HG02588 (cell line): ENCODE measurements around the gene TRABD2A.

ENCODE experiments used
- ATAC-seq: cut with Tn5 transposase; IDR thresholded peaks from one replicate; pipeline ENCODE4 v1.9.1; 2021; ENCODE audit warnings: mild to moderate bottlenecking, moderate library complexity; ENCODE audit not compliant: unreplicated experiment

TRABD2A gene

DNA sequence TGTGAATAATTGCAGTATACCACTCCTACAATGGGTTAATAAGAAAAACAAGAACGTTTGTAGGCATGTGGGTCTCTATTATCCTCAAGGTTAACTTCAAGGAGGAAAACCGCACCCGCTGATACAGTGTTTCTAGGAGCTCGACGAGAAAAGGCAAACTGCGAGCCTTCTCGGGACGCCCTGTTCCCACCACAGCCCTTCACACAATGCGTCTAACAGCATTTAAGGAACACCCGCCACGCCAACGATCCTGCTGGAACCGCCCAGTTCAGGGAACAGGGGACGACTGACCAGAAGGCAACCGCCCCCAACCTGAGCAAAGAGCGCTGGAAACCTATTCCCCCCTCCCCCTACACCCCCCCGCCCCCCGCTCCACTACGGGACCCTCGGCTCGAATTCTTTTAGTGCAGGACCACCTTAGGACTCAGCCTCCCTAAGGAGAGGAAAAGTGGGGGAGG is 23.9 kb upstream of the TRABD2A start:
- ATAC-seq = no peak

GRCh38 chr2:84904151-84904550 is 23.3 kb upstream of the TRABD2A start:
- no peak for ATAC-seq

- ATAC-seq = no peak
These were observed 21.6 kb upstream of the TRABD2A start for GRCh38 chr2:84902526-84902925.

DNA sequence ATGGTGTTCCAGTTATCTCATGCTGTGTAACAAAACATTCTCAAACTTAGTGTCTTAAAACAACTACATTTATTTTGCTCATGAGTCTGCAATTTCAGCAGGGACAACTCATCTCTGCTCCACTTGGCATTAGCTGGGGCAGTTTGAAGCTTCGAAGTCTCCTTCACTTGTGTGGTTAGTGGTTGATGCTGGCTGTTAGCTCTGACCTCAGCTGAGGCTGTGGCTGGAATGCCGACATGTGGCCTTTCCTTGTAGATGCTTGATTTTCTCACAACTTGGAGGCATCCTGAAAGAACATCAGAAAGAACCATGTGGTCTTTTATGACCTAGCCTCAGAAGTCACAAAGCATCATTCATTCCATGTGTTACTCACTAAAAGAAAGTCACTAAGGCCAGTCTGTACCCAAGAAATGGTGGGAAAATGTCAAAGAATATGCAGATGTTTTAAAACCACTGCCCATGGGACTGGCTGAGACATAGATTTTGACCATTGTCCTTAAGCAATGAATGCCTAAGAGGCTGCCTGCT is 20.8 kb upstream of the TRABD2A start:
- ATAC-seq = no peak

GRCh38 chr2:84900971-84901370 is 20.1 kb upstream of the TRABD2A start:
- no peak for ATAC-seq

DNA sequence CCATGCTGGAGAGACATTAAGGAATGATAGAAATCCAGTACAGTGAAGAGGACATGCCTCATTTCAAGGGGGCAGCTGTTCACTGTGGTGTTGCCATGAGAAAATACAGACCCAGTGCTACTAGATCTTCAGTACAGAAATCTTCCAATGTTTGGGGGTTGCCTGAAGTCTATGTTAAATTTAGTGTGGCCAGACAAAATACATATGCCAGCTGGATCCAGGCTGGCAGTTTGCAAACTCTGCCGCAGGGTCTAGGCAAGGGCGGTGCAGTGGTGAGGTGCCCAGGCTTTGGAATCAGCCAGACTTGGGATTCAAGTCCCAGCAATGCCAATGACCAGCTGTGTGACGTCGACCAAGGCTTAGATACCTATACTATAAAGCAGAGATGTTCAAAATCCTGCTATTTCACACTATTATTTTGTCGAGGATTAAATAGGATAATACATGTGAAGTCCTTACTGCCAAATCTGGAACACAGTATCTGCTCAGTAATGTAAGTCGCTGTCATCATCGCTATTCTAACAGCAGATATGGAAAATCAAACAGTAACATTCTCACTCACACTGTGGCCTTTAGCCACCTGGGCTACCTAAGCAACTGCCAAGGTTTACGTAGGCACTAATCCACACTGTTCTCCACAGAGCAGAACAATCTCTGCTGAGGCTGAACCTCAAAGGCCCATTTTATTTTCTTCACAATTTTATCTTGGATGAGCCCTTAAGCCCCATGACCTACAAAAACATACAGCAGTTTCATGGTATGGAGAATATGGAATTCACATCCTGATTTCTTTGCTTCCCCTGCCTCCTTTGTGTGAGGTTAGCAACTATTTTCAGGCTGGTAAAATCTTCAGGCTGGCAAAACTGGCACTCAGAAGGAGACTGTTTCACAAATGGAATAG is 18.7 kb upstream of the TRABD2A start:
- ATAC-seq = no peak

DNA sequence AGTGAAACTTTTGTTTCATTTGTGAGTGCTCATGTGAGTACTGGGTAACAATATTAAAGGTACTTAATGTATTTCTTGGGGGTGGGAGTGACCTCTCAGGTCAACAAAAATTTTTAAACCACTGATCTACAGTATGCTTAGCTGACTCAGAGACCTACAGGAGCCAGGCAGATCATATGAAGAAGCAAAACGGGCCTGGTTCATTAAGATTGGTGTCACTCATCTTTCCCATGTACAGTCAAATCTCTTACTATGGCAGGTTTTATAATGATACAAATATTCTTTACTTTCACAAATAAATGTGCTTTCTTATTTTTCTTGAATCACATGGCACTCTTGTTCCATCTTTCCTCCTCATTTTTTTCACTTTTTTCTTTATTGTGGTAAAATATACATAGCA is 16.9 kb upstream of the TRABD2A start:
- ATAC-seq = no peak

DNA sequence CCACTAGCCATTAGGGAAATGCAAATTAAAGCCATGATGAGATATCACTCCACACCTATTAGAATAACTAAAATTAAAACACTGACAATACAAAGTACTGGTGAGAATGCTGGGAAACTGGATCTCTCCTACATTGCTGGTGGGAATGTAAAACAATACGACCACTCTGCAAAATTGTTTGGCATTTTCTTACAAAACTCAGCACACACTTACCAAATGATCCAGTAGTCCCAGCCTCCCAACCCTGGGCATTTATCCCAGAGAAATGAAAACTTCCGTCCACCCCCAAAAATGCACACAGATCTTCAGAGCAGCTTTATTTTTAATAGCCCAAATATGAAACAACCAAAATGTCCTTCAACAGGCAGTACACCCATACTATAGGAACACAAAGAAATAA is 15.7 kb upstream of the TRABD2A start:
- no peak for ATAC-seq

- ATAC-seq = peak; percentile 27
These were observed 14.1 kb upstream of the TRABD2A start for GRCh38 chr2:84894758-84895520.

GRCh38 chr2:84894131-84894586 is 13.3 kb upstream of the TRABD2A start:
- ATAC-seq = no peak

- no peak for ATAC-seq
These were observed 10.6 kb upstream of the TRABD2A start for GRCh38 chr2:84891355-84892010.

DNA sequence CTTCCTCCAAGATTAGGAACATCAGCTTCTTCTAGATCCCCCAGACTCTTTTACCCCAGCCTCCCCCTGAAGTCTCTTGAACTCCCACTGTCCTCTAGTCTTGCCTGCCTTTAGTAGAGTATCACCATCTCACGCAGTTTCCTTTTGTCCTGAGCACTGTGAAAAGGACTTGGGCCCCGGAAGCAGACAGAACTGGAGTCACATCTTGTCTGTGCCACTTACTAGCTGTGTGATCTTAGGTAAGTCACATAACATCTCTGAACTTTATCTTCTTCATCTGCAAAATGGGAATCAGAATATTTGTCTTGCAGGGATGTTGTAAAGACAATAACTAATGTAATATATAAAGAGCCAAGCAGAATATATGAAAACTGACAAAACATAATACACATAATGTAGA is 8.4 kb upstream of the TRABD2A start:
- no peak for ATAC-seq

- ATAC-seq = peak; percentile 97
These were observed 7.8 kb upstream of the TRABD2A start for GRCh38 chr2:84888401-84889276.

DNA sequence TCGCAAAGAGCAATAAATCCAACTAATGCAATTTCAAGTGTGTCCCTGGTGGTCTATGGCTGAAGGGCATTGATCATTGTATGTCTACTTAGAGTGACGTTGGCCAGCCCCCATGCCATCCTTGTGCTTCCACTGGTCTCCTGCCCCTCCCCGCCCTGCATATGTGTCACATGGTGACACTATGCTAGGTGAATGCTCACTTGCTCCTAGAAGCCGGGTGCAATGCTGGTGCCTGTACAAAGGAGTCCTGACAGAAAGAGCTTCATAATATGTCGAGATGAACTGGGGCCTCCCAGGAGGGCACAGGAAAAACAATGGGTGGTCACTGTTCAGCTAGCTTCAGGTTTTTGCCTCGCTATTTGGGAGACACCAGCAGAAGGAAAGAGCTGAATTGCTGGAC is 5.9 kb upstream of the TRABD2A start:
- ATAC-seq = no peak

GRCh38 chr2:84885111-84885510 is 4.2 kb upstream of the TRABD2A start:
- ATAC-seq = no peak

DNA sequence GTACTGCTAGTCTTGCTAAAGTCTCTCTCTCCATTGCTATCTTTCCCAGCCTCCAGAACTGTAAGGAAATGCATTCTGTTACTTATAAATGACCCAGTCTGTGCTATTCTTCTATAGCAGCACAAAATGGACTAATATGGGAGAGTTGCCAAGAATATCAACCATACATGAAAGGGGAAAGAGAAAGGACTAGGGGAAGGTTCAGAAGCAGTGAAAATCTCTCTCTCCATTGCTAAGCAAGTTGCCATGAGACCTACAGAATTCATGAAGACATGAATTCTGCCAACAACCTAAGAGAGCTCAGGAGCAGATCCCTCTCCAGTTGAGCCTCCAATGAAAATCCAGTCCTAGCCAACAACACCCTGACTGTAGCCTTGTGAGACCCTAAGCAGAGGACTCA is 3.6 kb upstream of the TRABD2A start:
- no peak for ATAC-seq

GRCh38 chr2:84882775-84883550 is 2.1 kb upstream of the TRABD2A start:
- ATAC-seq = no peak

GRCh38 chr2:84882414-84882738 is 1.5 kb upstream of the TRABD2A start:
- no peak for ATAC-seq

- peak; percentile 63 for ATAC-seq
These were observed 913 bp upstream of the TRABD2A start for GRCh38 chr2:84881581-84882413.
